Kidney epithelial cell (primary cell): ENCODE results near the gene EXOSC9. TPM values are rescaled to one million over a fixed set of nuclear protein-coding genes. Genes with fewer than 3 reads are reported as not detected.
"Not testable (repeated sequence)": the region's sequence is repeated elsewhere in the genome, so short reads cannot be mapped to it uniquely, and the experiment has no call there.

ENCODE experiments used
- DNase-seq: peaks from one replicate; pipeline ENCODE4 v3.0.0-alpha.2; 2010; ENCODE audit warnings: low read depth
- H3K27me3 ChIP-seq: 2 replicates; pipeline ENCODE4 v1.6.0; 2011; ENCODE audit warnings: low read length; ENCODE audit not compliant: control insufficient read depth, insufficient read depth
- H3K36me3 ChIP-seq: 2 replicates; pipeline ENCODE4 v1.5.1; 2011; ENCODE audit warnings: low read length; ENCODE audit not compliant: control insufficient read depth, insufficient read depth
- H3K4me3 ChIP-seq: 2 replicates; pipeline ENCODE4 v1.5.1; 2011; ENCODE audit warnings: low read depth, mild to moderate bottlenecking, control low read depth, low read length
- CTCF ChIP-seq: IDR thresholded peaks from 2 replicates; pipeline ENCODE4 v1.5.1; 2011; ENCODE audit warnings: mild to moderate bottlenecking, moderate library complexity, low read length, control low read depth, inconsistent platforms; ENCODE audit not compliant: insufficient read depth, poor library complexity, severe bottlenecking
- total RNA-seq: library from RNA; depleted of rRNA; stranded (reverse); fragments of >200 nt; gene quantifications from 2 replicates; pipeline ENCODE4 v1.2.3, GENCODE V29; 2015

The EXOSC9 gene
- total RNA-seq = 27.9 and 39.2 TPM in 2 replicates

GRCh38 chr4:121800961-121801714 is at the start of gene EXOSC9:
Gene EXOSC9 (plus strand): TSS chr4:121801323. CDS start chr4:121801425, 102 bp downstream.
- no peak for TF ChIP-seq CTCF

GRCh38 chr4:121752142-121752541 is 49.0 kb upstream of the EXOSC9 start:
- not testable (repeated sequence) for H3K36me3 ChIP-seq, H3K4me3 ChIP-seq, H3K27me3 ChIP-seq, DNase-seq

More at GRCh38 chr4:121800961-121801714, at the start of gene EXOSC9:
- DNase-seq = peak; percentile 77
- Histone ChIP-seq H3K4me3 (peak within 1 kb of the TSS; percentile 58), H3K36me3 (no peaks in the 10 kb centered on the region), H3K27me3 (no peaks in the 10 kb centered on the region)

GRCh38 chr4:121758925-121759568 is 42.1 kb upstream of the EXOSC9 start:
- Histone ChIP-seq H3K36me3 (no peaks in the 10 kb centered on the region), H3K27me3 (peaks cover 5% of the 10 kb centered on the region), H3K4me3 (no peak overlapping the region)
- no peak for TF ChIP-seq CTCF
- DNase-seq = no peak

GRCh38 chr4:121760205-121760604 is 40.9 kb upstream of the EXOSC9 start:
- H3K4me3 ChIP-seq = no peak overlapping the region

GRCh38 chr4:121764303-121764701 is 36.8 kb upstream of the EXOSC9 start:
- no peak for DNase-seq
- Histone ChIP-seq H3K27me3 (peaks cover 17% of the 10 kb centered on the region), H3K4me3 (peak overlapping the region; percentile 44), H3K36me3 (no peaks in the 10 kb centered on the region)
- no peak for TF ChIP-seq CTCF

More at GRCh38 chr4:121760205-121760604, 40.9 kb upstream of the EXOSC9 start:
- DNase-seq = no peak
- no peak for TF ChIP-seq CTCF
- peaks cover 15% of the 10 kb centered on the region for H3K27me3 ChIP-seq
- no peaks in the 10 kb centered on the region for H3K36me3 ChIP-seq

GRCh38 chr4:121764702-121765367 is 36.3 kb upstream of the EXOSC9 start, which contains the start of gene SMIM43:
Gene SMIM43 (minus strand): TSS chr4:121765164. CDS start chr4:121765105, 59 bp downstream.
- Histone ChIP-seq H3K36me3 (no peaks in the 10 kb centered on the region), H3K4me3 (peak within 1 kb of the TSS; percentile 44), H3K27me3 (peaks cover 19% of the 10 kb centered on the region)
- no peak for TF ChIP-seq CTCF
- DNase-seq = no peak
